Measurements from ENCODE around the gene TEN1. TPM values are rescaled to one million over a fixed set of nuclear protein-coding genes. Genes with fewer than 3 reads are reported as not detected.

The TEN1 gene
- total RNA-seq, 1 donor from 2014 or later = 5.9 TPM

DNA sequence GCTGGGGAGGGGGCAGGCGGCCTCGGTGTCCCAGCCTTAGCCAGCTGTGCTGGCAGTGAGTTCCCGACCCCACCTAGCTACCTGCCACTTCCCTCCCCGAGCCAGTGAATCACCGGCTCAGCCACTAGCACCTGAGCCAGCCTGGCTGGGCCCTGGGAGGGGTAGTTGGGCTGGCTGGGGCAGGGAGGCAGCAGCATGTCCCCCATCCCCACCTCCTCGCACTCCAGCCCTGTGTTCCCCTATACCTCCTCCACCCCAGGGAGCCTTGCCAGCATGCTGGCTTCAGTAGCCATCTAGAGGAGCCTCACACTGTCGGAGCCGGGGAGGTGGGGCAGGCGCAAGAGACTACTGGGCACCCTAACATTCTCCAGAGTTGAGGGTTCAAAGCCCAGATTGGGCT lies 45.3 kb downstream of the TEN1 start:
- H3K4me3 Mint-ChIP-seq = no peak overlapping the region

DNA sequence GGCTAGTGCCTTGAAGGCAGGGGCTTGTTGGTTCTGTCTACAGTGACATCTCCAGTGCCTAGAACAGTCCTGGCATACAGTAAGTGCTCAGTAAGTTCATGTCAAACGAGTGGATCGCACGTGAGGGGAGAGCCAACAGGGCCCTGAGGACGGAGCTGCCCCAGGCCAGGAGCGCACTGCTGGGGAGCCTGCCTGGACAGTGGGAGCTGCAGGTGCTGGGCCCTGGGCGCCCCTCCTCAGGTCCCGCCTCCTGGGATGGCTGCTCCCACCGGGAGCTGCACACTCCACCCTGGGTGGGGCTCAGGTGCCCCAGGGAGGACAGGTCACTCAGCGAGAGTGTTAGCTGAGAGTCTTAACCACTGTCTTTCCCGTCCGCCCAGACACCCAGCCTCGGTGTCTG lies 46.3 kb downstream of the TEN1 start:
- H3K4me3 Mint-ChIP-seq = no peak overlapping the region
- peaks cover 5% of the 10 kb centered on the region for H4K20me1 ChIP-seq (ENCODE audit: low read depth)

More for the DNA sequence above, 45.3 kb downstream of the TEN1 start:
- Mint-ChIP-seq H3K4me1 (peaks cover 7% of the 10 kb centered on the region), H3K9me3 (no peaks in the 10 kb centered on the region), H3K27ac (no peak overlapping the region), H3K27me3 (ENCODE audit: insufficient read depth, low read depth) (no peaks in the 10 kb centered on the region), H3K36me3 (no peaks in the 10 kb centered on the region)
- Histone ChIP-seq H3K4me2 (no peak overlapping the region), H3K79me2 (ENCODE audit: low read depth) (no peaks in the 10 kb centered on the region), H3K27me3 (no peaks in the 10 kb centered on the region), H3K9ac (no peak overlapping the region), H3F3A (ENCODE audit: low read depth) (peaks cover 7% of the 10 kb centered on the region), H3K27ac (no peak overlapping the region), H2AFZ (replicated peaks) (no peak overlapping the region), H3K9me3 (ENCODE audit: low read depth) (no peaks in the 10 kb centered on the region), H3K36me3 (no peaks in the 10 kb centered on the region), H3K4me1 (no peaks in the 10 kb centered on the region), H4K20me1 (ENCODE audit: low read depth) (no peaks in the 10 kb centered on the region), H3K4me3 (no peak overlapping the region)
- TF ChIP-seq EZH2phosphoT487 (IDR thresholded peaks at IDR 0.05) = no peak
- no peak for TF ChIP-seq CTCF (IDR thresholded peaks at IDR 0.05)
- no peak for TF ChIP-seq EZH2 (IDR thresholded peaks at IDR 0.05)
- DNase-seq (ENCODE audit: low spot score) = no peak

DNA sequence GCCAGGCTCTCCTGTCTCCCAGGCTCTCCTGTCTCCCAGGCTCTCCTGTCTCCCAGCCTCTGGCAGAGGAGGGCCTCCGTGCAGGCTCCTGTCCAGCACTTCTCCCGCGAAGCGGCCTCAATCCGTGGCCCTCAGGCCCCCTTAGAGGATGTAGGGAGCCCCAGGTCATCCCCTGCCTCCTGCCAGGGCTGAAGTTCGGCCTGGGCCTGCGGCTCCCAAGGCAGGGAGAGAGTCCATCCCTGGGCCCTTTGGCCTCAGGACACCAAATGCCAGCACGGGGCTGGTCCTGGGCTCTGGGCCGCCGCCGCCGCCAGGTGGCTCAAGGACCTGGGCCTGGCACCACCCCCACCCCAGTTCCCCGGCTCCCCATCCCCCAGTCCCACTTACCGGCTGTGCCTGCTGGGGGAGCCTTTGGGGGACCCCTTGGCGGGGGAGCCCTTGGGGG lies 47.7 kb downstream of the TEN1 start:
- H3K36me3 ChIP-seq = no peaks in the 10 kb centered on the region
- peaks cover 3% of the 10 kb centered on the region for H3K27me3 Mint-ChIP-seq (ENCODE audit: insufficient read depth, low read depth)
- no peak overlapping the region for H3K27ac ChIP-seq
- no peak overlapping the region for H3K4me3 ChIP-seq
- no peaks in the 10 kb centered on the region for H3K27me3 ChIP-seq
- no peaks in the 10 kb centered on the region for H3K9me3 Mint-ChIP-seq
- H3K4me1 ChIP-seq = peaks cover 5% of the 10 kb centered on the region
- H3K9ac ChIP-seq = no peak overlapping the region
- H3F3A ChIP-seq (ENCODE audit: low read depth) = peaks cover 21% of the 10 kb centered on the region
- no peaks in the 10 kb centered on the region for H3K36me3 Mint-ChIP-seq
- TF ChIP-seq CTCF (IDR thresholded peaks at IDR 0.05) (no peak), EZH2 (IDR thresholded peaks at IDR 0.05) (no peak), EZH2phosphoT487 (IDR thresholded peaks at IDR 0.05) (no peak)
- H2AFZ ChIP-seq (replicated peaks) = no peak overlapping the region
- no peak overlapping the region for H3K4me3 Mint-ChIP-seq
- H3K9me3 ChIP-seq (ENCODE audit: low read depth) = no peaks in the 10 kb centered on the region
- no peaks in the 10 kb centered on the region for H3K79me2 ChIP-seq (ENCODE audit: low read depth)
- no peak for DNase-seq (ENCODE audit: low spot score)
- H3K27ac Mint-ChIP-seq = no peak overlapping the region
- H3K4me1 Mint-ChIP-seq = peaks cover 14% of the 10 kb centered on the region
- peaks cover 5% of the 10 kb centered on the region for H4K20me1 ChIP-seq (ENCODE audit: low read depth)
- H3K4me2 ChIP-seq = no peak overlapping the region

More for the DNA sequence above, 46.3 kb downstream of the TEN1 start:
- no peaks in the 10 kb centered on the region for H3K36me3 Mint-ChIP-seq
- DNase-seq (ENCODE audit: low spot score) = no peak
- H3K27ac Mint-ChIP-seq = no peak overlapping the region
- H3K27me3 Mint-ChIP-seq (ENCODE audit: insufficient read depth, low read depth) = no peaks in the 10 kb centered on the region
- H3K27me3 ChIP-seq = no peaks in the 10 kb centered on the region
- H3K27ac ChIP-seq = no peak overlapping the region
- TF ChIP-seq CTCF (IDR thresholded peaks at IDR 0.05) = no peak
- TF ChIP-seq EZH2 (IDR thresholded peaks at IDR 0.05) = no peak
- no peak overlapping the region for H3K4me3 ChIP-seq
- H3K9ac ChIP-seq = no peak overlapping the region
- H3K4me1 ChIP-seq = peaks cover 5% of the 10 kb centered on the region
- no peaks in the 10 kb centered on the region for H3K9me3 ChIP-seq (ENCODE audit: low read depth)
- no peaks in the 10 kb centered on the region for H3K9me3 Mint-ChIP-seq
- peaks cover 14% of the 10 kb centered on the region for H3K4me1 Mint-ChIP-seq
- H3K36me3 ChIP-seq = no peaks in the 10 kb centered on the region
- H3F3A ChIP-seq (ENCODE audit: low read depth) = peaks cover 17% of the 10 kb centered on the region
- H3K4me2 ChIP-seq = no peak overlapping the region
- H3K79me2 ChIP-seq (ENCODE audit: low read depth) = no peaks in the 10 kb centered on the region
- no peak overlapping the region for H2AFZ ChIP-seq (replicated peaks)

All from neural progenitor cell (in vitro differentiated cells).